Esophagus muscularis mucosa (tissue), 4 donors: ENCODE measurements around the gene KIF19.

Source experiments
- EP300 ChIP-seq: sonication (generic); formaldehyde crosslinking; IDR thresholded peaks from one replicate; pipeline ENCODE4 v1.6.1; 2017; ENCODE audit warnings: antibody characterized with exemption
- POLR2A ChIP-seq: fragments of 450-650 bp; IDR thresholded peaks from one replicate; pipeline ENCODE4 v1.6.1; 2017; ENCODE audit warnings: antibody characterized with exemption, moderate library complexity, mild to moderate bottlenecking, low read depth
- POLR2AphosphoS5 ChIP-seq, 2 donors: sonication (generic); formaldehyde crosslinking; IDR thresholded peaks; one replicate each; pipeline ENCODE4 v1.6.1; 2017; ENCODE audit warnings: antibody characterized with exemption in 2 of 2
- TF ChIP-seq, protein P1 (sequence below), 3 experiments: fragments of 200-600 bp in 2 of 3; fragments of 450-650 bp in 1 of 3; sonication (generic) in 2 of 3; IDR thresholded peaks; one replicate each; pipeline ENCODE4 v1.5.1; 2017 to 2019; ENCODE audit warnings: antibody characterized with exemption in 3 of 3, mild to moderate bottlenecking in 2 of 3, moderate library complexity in 1 of 3

DNA sequence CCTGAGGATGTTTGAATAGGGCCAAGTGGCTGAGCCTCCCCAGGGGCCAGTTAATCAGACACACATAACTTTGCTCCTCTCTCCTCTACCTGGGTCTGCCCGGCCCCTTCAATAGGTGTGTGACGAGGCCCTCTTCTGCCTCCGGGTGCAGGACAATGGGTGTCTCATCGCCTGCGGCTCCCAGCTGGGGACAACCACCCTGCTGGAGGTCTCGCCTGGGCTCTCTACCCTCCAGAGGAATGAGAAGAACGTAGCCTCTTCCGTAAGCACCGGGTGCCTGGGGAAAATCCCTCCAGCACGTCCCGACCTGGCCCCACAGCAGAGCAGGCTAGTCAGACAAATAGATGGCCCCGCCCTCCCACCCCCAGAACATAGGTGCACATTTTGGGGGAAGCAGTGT lies 16.1 kb upstream of the KIF19 start:
- TF ChIP-seq, protein P1, sequence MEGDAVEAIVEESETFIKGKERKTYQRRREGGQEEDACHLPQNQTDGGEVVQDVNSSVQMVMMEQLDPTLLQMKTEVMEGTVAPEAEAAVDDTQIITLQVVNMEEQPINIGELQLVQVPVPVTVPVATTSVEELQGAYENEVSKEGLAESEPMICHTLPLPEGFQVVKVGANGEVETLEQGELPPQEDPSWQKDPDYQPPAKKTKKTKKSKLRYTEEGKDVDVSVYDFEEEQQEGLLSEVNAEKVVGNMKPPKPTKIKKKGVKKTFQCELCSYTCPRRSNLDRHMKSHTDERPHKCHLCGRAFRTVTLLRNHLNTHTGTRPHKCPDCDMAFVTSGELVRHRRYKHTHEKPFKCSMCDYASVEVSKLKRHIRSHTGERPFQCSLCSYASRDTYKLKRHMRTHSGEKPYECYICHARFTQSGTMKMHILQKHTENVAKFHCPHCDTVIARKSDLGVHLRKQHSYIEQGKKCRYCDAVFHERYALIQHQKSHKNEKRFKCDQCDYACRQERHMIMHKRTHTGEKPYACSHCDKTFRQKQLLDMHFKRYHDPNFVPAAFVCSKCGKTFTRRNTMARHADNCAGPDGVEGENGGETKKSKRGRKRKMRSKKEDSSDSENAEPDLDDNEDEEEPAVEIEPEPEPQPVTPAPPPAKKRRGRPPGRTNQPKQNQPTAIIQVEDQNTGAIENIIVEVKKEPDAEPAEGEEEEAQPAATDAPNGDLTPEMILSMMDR (IDR thresholded peaks at IDR 0.05) = no peak
- TF ChIP-seq POLR2AphosphoS5 (IDR thresholded peaks at IDR 0.05) = no peak
- TF ChIP-seq EP300 = no peak
- no peak for TF ChIP-seq POLR2A
